Panc1 (cell line): ENCODE measurements around the gene IL18RAP. TPM values are rescaled to one million over a fixed set of nuclear protein-coding genes. Genes with fewer than 3 reads are reported as not detected.

Experiments
- ATAC-seq: fragments of 200-7000 bp; cut with Tn5 transposase; 2 replicates; pipeline ENCODE4 v1.9.1; 2020; ENCODE audit warnings: mild to moderate bottlenecking, moderate library complexity
- BruUV-seq: library from RNA; stranded (reverse); fragments of 400-500 nt; replicated peaks from 2 replicates; lab custom pipeline; 2021; lab: Mats Ljungman, UMichigan
- CTCF ChIA-PET: fragments of 300-600 bp; sonication (Branson Sonifier 250); formaldehyde crosslinking; loops from one replicate; lab custom pipeline; 2022; ENCODE audit warnings: antibody characterized with exemption; lab: Charles Lee
- POLR2A ChIA-PET: fragments of 300-600 bp; sonication (Branson Sonifier 250); formaldehyde crosslinking; loops from one replicate; lab custom pipeline; 2022; ENCODE audit warnings: antibody characterized with exemption; lab: Charles Lee
- DNase-seq: peaks from one replicate; pipeline ENCODE4 v3.0.0-alpha.2; 2010; ENCODE audit warnings: low read depth, low spot score
- H3K27ac ChIP-seq: 2 replicates; pipeline ENCODE4 v1.5.1; 2011; ENCODE audit warnings: mild to moderate bottlenecking, low read length, inconsistent platforms
- H3K27me3 ChIP-seq: fragments of 200-500 bp; sonication (Bioruptor generic); 2 replicates; pipeline ENCODE4 v1.6.0; 2014; ENCODE audit warnings: low read length, inconsistent platforms; ENCODE audit not compliant: control insufficient read depth, insufficient read depth
- H3K36me3 ChIP-seq: fragments of 200-500 bp; sonication (Bioruptor generic); 2 replicates; pipeline ENCODE4 v1.5.1; 2014; ENCODE audit warnings: inconsistent platforms, mild to moderate bottlenecking, low read length, moderate library complexity; ENCODE audit not compliant: control insufficient read depth, insufficient read depth
- H3K4me1 ChIP-seq: 2 replicates; pipeline ENCODE4 v1.5.1; 2011; ENCODE audit warnings: inconsistent platforms, mild to moderate bottlenecking, low read length, moderate library complexity; ENCODE audit not compliant: control insufficient read depth, insufficient read depth
- H3K4me3 ChIP-seq, 2 experiments: 2 replicates each; pipeline ENCODE4 v1.5.1; 2011 to 2012; ENCODE audit warnings: low read depth in 2 of 2, low read length in 2 of 2, mild to moderate bottlenecking in 2 of 2, inconsistent platforms in 1 of 2, moderate library complexity in 1 of 2
- H3K9me3 ChIP-seq: fragments of 200-500 bp; sonication (Bioruptor generic); 2 replicates; pipeline ENCODE4 v1.5.1; 2014; ENCODE audit warnings: low read depth, mild to moderate bottlenecking, inconsistent platforms, low read length, moderate library complexity; ENCODE audit not compliant: control insufficient read depth, insufficient read depth
- CTCF ChIP-seq: fragments of 450-650 bp; IDR thresholded peaks from 2 replicates; pipeline ENCODE4 v1.5.1; 2017; ENCODE audit warnings: mild to moderate bottlenecking
- POLR2AphosphoS5 ChIP-seq: IDR thresholded peaks from 2 replicates; pipeline ENCODE4 v1.6.1; 2012; ENCODE audit warnings: mild to moderate bottlenecking, low read depth, low read length, moderate library complexity
- REST ChIP-seq, 2 experiments: IDR thresholded peaks; 2 replicates each; pipeline ENCODE4 v1.6.1; 2011 to 2012; ENCODE audit warnings: low read depth in 2 of 2, control low read depth in 1 of 2, low read length in 1 of 2, mild to moderate bottlenecking in 1 of 2, moderate library complexity in 1 of 2; ENCODE audit not compliant: insufficient read depth in 1 of 2
- SIN3A ChIP-seq: IDR thresholded peaks from 2 replicates; pipeline ENCODE4 v1.6.1; 2012; ENCODE audit warnings: low read depth, mild to moderate bottlenecking, low read length, moderate library complexity, borderline replicate concordance; ENCODE audit not compliant: insufficient read depth
- TCF7L2 ChIP-seq: IDR thresholded peaks from 2 replicates; pipeline ENCODE4 v1.6.1; 2011; ENCODE audit warnings: mild to moderate bottlenecking, low read depth, low read length, inconsistent platforms
- in situ Hi-C: cut with HindIII; loops from 2 replicates; pipeline ENCODE4 v1.10.0; 2016; ENCODE audit warnings: low sequenced_read_pairs, low pct_unique_long_range_greater_than_20kb
- intact Hi-C: fragments of 100-400 bp; cut with micrococcal nuclease; formaldehyde crosslinking; loops from one replicate; pipeline ENCODE4 v1.10.0; 2022; ENCODE audit not compliant: unreplicated experiment
- total RNA-seq: library from RNA; stranded (reverse); gene quantifications from one replicate; pipeline ENCODE4 v1.2.1, GENCODE V29; 2021; ENCODE audit not compliant: unreplicated experiment

Gene IL18RAP
- total RNA-seq, 1 experiment from 2014 or later, result not detected

- DNase-seq (no peak), ATAC-seq (no peak)
- Histone ChIP-seq H3K27me3 (no peaks in the 10 kb centered on the region; the same call in 1 of the 2 replicates), H3K27ac (no peak overlapping the region), H3K4me1 (no peaks in the 10 kb centered on the region), H3K36me3 (no peaks in the 10 kb centered on the region), H3K9me3 (no peaks in the 10 kb centered on the region), H3K4me3 (no peak overlapping the region)
- in situ Hi-C loops (no loop called here), intact Hi-C loops (no loop called here)
- POLR2A ChIA-PET, result no interaction called here
- BruUV-seq, result no TSS peak
- CTCF ChIA-PET, result no interaction called here
- TF ChIP-seq REST (IDR thresholded peaks at IDR 0.05; ENCODE audit: insufficient read depth in 1 of 2, low read depth in 2 of 2, low read length in 1 of 2), result no peak
- no peak for TF ChIP-seq SIN3A
- no peak for TF ChIP-seq CTCF
- TF ChIP-seq TCF7L2, result no peak
- no peak for TF ChIP-seq POLR2AphosphoS5
These were observed 38.2 kb downstream of the IL18RAP start for GRCh38 chr2:102461188-102461587.

GRCh38 chr2:102463160-102463559 is 40.2 kb downstream of the IL18RAP start:
- ChIA-PET CTCF (no interaction called here), POLR2A (no interaction called here)
- Histone ChIP-seq H3K4me3 (no peak overlapping the region), H3K27me3 (no peaks in the 10 kb centered on the region; the same call in 1 of the 2 replicates), H3K4me1 (no peaks in the 10 kb centered on the region), H3K27ac (no peak overlapping the region), H3K9me3 (no peaks in the 10 kb centered on the region), H3K36me3 (no peaks in the 10 kb centered on the region)
- no peak for TF ChIP-seq POLR2AphosphoS5
- TF ChIP-seq TCF7L2, result no peak
- no peak for TF ChIP-seq CTCF
- no peak for TF ChIP-seq SIN3A
- TF ChIP-seq REST (IDR thresholded peaks at IDR 0.05; ENCODE audit: insufficient read depth in 1 of 2, low read depth in 2 of 2, low read length in 1 of 2), result no peak
- BruUV-seq, result no TSS peak
- no peak for ATAC-seq
- in situ Hi-C loops (no loop called here), intact Hi-C loops (no loop called here)
- DNase-seq, result no peak
